K562 (cell line): ENCODE results near the gene ZNF689. TPM values are rescaled to one million over a fixed set of nuclear protein-coding genes. Genes with fewer than 3 reads are reported as not detected.

Experiments used
- ATF7 ChIP-seq: fragments of 450-650 bp; IDR thresholded peaks from 2 replicates; pipeline ENCODE4 v1.7.1; 2014; ENCODE audit warnings: mild to moderate bottlenecking, moderate library complexity
- CBFB ChIP-seq: sonication (generic); formaldehyde crosslinking; IDR thresholded peaks from 2 replicates; pipeline ENCODE4 v1.4.0; 2020; ENCODE audit warnings: mild to moderate bottlenecking, missing genetic modification reagents
- CEBPG ChIP-seq, 3 experiments: fragments of 200-800 bp in 1 of 3; sonication (Bioruptor generic) in 1 of 3; sonication (generic) in 1 of 3; formaldehyde crosslinking in 1 of 3; IDR thresholded peaks in 2 of 3; conservative IDR thresholded peaks in 1 of 3; 2 replicates each; pipeline versions ENCODE4 v1.6.1 to v1.8.0; 2016 to 2022; ENCODE audit warnings: missing compliant biosample characterization in 2 of 3, missing genetic modification characterization in 2 of 3, mild to moderate bottlenecking in 1 of 3, missing genetic modification reagents in 1 of 3
- ETV5 ChIP-seq: sonication (generic); formaldehyde crosslinking; IDR thresholded peaks from 2 replicates; pipeline ENCODE4 v1.4.0; 2020; ENCODE audit warnings: low read depth, mild to moderate bottlenecking, missing genetic modification reagents
- GABPA ChIP-seq: fragments of 200-800 bp; sonication (Bioruptor generic); conservative IDR thresholded peaks from 2 replicates; pipeline ENCODE4 v1.6.1; 2016; ENCODE audit warnings: low read depth, missing genetic modification characterization, missing compliant biosample characterization
- ILF3 ChIP-seq: fragments of 450-650 bp; IDR thresholded peaks from 2 replicates; pipeline ENCODE4 v1.6.1; 2018; ENCODE audit warnings: antibody characterized with exemption, mild to moderate bottlenecking, moderate library complexity, borderline replicate concordance
- KDM4B ChIP-seq, 2 experiments: fragments of 450-650 bp in 1 of 2; sonication (generic) in 1 of 2; IDR thresholded peaks; 2 replicates each; pipeline ENCODE4 v1.6.1; 2016 to 2017; ENCODE audit warnings: borderline replicate concordance in 2 of 2, antibody characterized with exemption in 1 of 2, low read depth in 1 of 2, mild to moderate bottlenecking in 1 of 2
- KLF13 ChIP-seq: fragments of 450-650 bp; IDR thresholded peaks from 2 replicates; pipeline ENCODE4 v1.6.1; 2016; ENCODE audit warnings: missing genetic modification characterization, low read depth, mild to moderate bottlenecking, missing compliant biosample characterization, moderate library complexity, borderline replicate concordance
- MXI1 ChIP-seq: IDR thresholded peaks from 2 replicates; pipeline ENCODE4 v1.6.1; 2011; ENCODE audit warnings: low read depth, mild to moderate bottlenecking, improper control_type of control experiment, low read length
- NFATC3 ChIP-seq: fragments of 450-650 bp; IDR thresholded peaks from 2 replicates; pipeline ENCODE4 v1.6.1; 2017; ENCODE audit warnings: mild to moderate bottlenecking
- NFYB ChIP-seq: IDR thresholded peaks from 2 replicates; pipeline ENCODE4 v1.6.1; 2011; ENCODE audit warnings: mild to moderate bottlenecking, moderate library complexity; ENCODE audit not compliant: insufficient read length; ENCODE audit errors: extremely low read depth
- NR2C2 ChIP-seq, 2 experiments: fragments of 200-800 bp in 1 of 2; sonication (Bioruptor generic) in 1 of 2; sonication (generic) in 1 of 2; formaldehyde crosslinking in 1 of 2; IDR thresholded peaks; 2 replicates each; pipeline versions ENCODE4 v1.6.1 to v1.8.0; 2016 to 2022; ENCODE audit warnings: mild to moderate bottlenecking in 1 of 2, missing compliant biosample characterization in 1 of 2, missing genetic modification characterization in 1 of 2, missing genetic modification reagents in 1 of 2
- SNIP1 ChIP-seq: fragments of 450-650 bp; IDR thresholded peaks from 2 replicates; pipeline ENCODE4 v1.7.1; 2017; ENCODE audit warnings: low read depth, mild to moderate bottlenecking
- SNRNP70 ChIP-seq: fragments of 200-400 bp; formaldehyde crosslinking; optimal IDR thresholded peaks from 2 replicates; pipeline ENCODE3; 2017; ENCODE audit warnings: low read depth, low read length
- XRCC5 ChIP-seq: fragments of 200-400 bp; formaldehyde crosslinking; IDR thresholded peaks from 2 replicates; pipeline ENCODE4 v1.6.1; 2017; ENCODE audit warnings: low read depth, mild to moderate bottlenecking, low read length
- ZNF133 ChIP-seq: fragments of 250-450 bp; sonication (Bioruptor Pico); IDR thresholded peaks from 2 replicates; pipeline ENCODE4 v1.4.0; 2020; ENCODE audit warnings: mild to moderate bottlenecking
- ZNF644 ChIP-seq: fragments of 200-800 bp; sonication (Bioruptor generic); IDR thresholded peaks from 2 replicates; pipeline ENCODE4 v1.6.1; 2016; ENCODE audit warnings: low read depth, missing genetic modification characterization, missing compliant biosample characterization
- ZNF668 ChIP-seq: fragments of 250-450 bp; sonication (Bioruptor Pico); IDR thresholded peaks from 2 replicates; pipeline ENCODE4 v1.8.0; 2022; ENCODE audit warnings: mild to moderate bottlenecking, inconsistent platforms
- polyA plus RNA-seq, 8 experiments: library from polyadenylated mRNA; depleted of rRNA in 4 of 8; stranded (reverse) in 5 of 8; unstranded in 3 of 8; fragments of >200 nt; fragmentation: Nextera tagmentation in 2 of 8; fragmentation: Illumina TruSeq in 1 of 8; extraction: Ambion mirVana in 2 of 8; extraction: Trizol in 1 of 8; gene quantifications; 2 replicates each; pipeline versions ENCODE4 v1.2.1 to v1.2.3, GENCODE V29; 2011 to 2014; ENCODE audit warnings: inconsistent platforms in 1 of 8, missing spikeins in 1 of 8
- total RNA-seq, 7 experiments: library from RNA; depleted of rRNA in 6 of 7; stranded (reverse); fragments of >200 nt in 6 of 7; fragmentation: Illumina TruSeq in 2 of 7; extraction: Trizol in 2 of 7; gene quantifications; 2 replicates each; pipeline versions ENCODE4 v1.2.1 to v1.2.3, GENCODE V29; 2011 to 2021; ENCODE audit warnings: low replicate concordance in 1 of 7
- TF ChIP-seq, protein P1 (sequence below): fragments of 450-650 bp; IDR thresholded peaks from 2 replicates; pipeline ENCODE4 v1.6.1; 2017; ENCODE audit warnings: antibody characterized with exemption, mild to moderate bottlenecking
- TF ChIP-seq, protein P2 (sequence below), 2 experiments: fragments of 200-800 bp in 1 of 2; sonication (Bioruptor generic) in 1 of 2; sonication (generic) in 1 of 2; formaldehyde crosslinking in 1 of 2; IDR thresholded peaks in 1 of 2; conservative IDR thresholded peaks in 1 of 2; 2 replicates each; pipeline versions ENCODE4 v1.5.0 to v1.6.1; 2016 to 2020; ENCODE audit warnings: missing compliant biosample characterization in 1 of 2, missing genetic modification characterization in 1 of 2, missing genetic modification reagents in 1 of 2

Gene ZNF689
- total and polyA plus RNA-seq, 9 of the 15 experiments (the other 6 are each of a cell fraction or from before 2014, with no cell fraction given): 5.4 to 15.4 (median 10.8) TPM

DNA sequence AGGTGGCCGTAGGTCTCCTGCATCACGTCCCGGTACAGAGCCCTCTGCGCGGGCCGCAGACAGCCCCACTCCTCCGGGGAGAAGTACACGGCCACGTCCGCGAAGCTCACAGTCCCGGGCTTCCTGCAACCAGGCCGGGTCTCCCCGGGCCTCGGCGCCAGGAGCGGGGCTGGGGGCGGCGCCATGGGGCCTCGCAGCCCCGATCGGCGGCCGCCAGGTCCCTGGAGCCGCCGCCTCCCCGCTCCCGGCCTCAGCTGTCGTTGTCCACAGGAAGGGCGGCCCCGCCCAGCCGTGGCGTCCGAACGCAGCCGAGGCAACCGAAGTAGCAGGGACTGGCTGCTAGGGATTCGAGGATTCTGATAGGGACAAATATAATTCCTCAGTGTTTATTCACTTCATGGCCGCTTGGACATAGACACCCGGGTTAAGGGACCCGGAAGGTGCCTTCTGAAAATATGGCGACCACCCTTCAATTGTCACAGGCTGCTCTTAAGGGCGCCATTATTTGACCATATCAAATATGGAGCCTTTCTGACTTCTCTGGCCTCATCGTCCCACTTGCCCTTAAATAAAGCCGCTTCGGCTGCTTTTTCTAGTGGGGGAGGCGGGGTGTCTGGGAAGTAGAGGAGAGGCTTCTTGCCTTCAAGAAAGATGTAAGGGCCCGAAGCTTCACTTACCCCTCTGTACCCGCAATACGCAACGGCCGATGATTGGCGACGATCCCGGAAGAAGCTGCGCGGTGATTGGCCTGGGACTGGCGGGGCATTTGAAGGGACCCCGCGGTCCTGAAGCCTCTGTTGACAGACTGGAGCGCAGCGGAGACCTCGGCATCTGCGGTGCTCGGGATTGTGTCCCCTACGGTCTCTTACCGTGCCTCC lies 38.5 kb downstream of the ZNF689 start, which contains the start of gene ZNF688 (continued):
- TF ChIP-seq NR2C2 (CRISPR knock-in tag; IDR thresholded peaks at IDR 0.05) (no peak), NR2C2 (tag; IDR thresholded peaks at IDR 0.05) (peak; percentile 97), NFYB (peak; percentile 98), CEBPG (CRISPR knock-in tag; IDR thresholded peaks at IDR 0.05) (no peak), CEBPG (tag; conservative IDR thresholded peaks at IDR 0.05 in 1 of 2, IDR thresholded peaks at IDR 0.05 in 1 of 2) (no peak), ZNF668 (CRISPR knock-in tag) (no peak), SNIP1 (no peak), NFATC3 (no peak), MXI1 (no peak), ATF7 (peak; percentile 78), KDM4B (IDR thresholded peaks at IDR 0.05; ENCODE audit: borderline replicate concordance in 2 of 2, low read depth in 1 of 2) (no peak), ETV5 (no peak), CBFB (CRISPR knock-in tag) (no peak), SNRNP70 (no peak), GABPA (peak; percentile 63), ZNF644 (tag) (peak; percentile 88), ZNF133 (CRISPR knock-in tag) (no peak), XRCC5 (no peak), ILF3 (no peak), KLF13 (tag) (0 out of 2 replicates have a peak, but pooled peaks have one; percentile 42)
- TF ChIP-seq, protein P1, sequence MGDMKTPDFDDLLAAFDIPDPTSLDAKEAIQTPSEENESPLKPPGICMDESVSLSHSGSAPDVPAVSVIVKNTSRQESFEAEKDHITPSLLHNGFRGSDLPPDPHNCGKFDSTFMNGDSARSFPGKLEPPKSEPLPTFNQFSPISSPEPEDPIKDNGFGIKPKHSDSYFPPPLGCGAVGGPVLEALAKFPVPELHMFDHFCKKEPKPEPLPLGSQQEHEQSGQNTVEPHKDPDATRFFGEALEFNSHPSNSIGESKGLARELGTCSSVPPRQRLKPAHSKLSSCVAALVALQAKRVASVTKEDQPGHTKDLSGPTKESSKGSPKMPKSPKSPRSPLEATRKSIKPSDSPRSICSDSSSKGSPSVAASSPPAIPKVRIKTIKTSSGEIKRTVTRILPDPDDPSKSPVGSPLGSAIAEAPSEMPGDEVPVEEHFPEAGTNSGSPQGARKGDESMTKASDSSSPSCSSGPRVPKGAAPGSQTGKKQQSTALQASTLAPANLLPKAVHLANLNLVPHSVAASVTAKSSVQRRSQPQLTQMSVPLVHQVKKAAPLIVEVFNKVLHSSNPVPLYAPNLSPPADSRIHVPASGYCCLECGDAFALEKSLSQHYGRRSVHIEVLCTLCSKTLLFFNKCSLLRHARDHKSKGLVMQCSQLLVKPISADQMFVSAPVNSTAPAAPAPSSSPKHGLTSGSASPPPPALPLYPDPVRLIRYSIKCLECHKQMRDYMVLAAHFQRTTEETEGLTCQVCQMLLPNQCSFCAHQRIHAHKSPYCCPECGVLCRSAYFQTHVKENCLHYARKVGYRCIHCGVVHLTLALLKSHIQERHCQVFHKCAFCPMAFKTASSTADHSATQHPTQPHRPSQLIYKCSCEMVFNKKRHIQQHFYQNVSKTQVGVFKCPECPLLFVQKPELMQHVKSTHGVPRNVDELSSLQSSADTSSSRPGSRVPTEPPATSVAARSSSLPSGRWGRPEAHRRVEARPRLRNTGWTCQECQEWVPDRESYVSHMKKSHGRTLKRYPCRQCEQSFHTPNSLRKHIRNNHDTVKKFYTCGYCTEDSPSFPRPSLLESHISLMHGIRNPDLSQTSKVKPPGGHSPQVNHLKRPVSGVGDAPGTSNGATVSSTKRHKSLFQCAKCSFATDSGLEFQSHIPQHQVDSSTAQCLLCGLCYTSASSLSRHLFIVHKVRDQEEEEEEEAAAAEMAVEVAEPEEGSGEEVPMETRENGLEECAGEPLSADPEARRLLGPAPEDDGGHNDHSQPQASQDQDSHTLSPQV: peak; percentile 80
- TF ChIP-seq, protein P2, sequence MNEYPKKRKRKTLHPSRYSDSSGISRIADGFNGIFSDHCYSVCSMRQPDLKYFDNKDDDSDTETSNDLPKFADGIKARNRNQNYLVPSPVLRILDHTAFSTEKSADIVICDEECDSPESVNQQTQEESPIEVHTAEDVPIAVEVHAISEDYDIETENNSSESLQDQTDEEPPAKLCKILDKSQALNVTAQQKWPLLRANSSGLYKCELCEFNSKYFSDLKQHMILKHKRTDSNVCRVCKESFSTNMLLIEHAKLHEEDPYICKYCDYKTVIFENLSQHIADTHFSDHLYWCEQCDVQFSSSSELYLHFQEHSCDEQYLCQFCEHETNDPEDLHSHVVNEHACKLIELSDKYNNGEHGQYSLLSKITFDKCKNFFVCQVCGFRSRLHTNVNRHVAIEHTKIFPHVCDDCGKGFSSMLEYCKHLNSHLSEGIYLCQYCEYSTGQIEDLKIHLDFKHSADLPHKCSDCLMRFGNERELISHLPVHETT (CRISPR knock-in tag; conservative IDR thresholded peaks at IDR 0.05 in 1 of 2, IDR thresholded peaks at IDR 0.05 in 1 of 2): peak in 1 of 2 experiments; percentile 73; a peak in 1 of 4 replicates
